ENCODE measurements around the gene OIT3.

DNA sequence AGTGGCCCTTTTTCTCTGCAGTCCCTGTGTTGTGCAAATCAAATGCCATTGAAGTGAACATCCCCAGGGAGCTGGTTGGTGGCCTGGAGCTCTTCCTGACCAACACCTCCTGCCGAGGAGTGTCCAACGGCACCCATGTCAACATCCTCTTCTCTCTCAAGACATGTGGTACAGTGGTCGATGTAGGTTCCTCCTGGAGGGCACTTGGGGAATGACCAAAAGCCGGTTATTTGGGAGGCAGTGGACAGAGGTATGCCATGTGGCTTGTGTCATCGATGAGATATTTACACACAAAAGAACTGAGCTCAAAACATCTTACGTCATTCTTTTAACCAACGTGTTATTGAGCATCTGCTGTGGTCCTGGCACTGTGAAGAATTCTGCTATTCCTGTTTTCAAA lies 19.7 kb downstream of the OIT3 start:
- TF ChIP-seq POLR2AphosphoS5 (IDR thresholded peaks at IDR 0.05): no peak
- TF ChIP-seq, protein P1, sequence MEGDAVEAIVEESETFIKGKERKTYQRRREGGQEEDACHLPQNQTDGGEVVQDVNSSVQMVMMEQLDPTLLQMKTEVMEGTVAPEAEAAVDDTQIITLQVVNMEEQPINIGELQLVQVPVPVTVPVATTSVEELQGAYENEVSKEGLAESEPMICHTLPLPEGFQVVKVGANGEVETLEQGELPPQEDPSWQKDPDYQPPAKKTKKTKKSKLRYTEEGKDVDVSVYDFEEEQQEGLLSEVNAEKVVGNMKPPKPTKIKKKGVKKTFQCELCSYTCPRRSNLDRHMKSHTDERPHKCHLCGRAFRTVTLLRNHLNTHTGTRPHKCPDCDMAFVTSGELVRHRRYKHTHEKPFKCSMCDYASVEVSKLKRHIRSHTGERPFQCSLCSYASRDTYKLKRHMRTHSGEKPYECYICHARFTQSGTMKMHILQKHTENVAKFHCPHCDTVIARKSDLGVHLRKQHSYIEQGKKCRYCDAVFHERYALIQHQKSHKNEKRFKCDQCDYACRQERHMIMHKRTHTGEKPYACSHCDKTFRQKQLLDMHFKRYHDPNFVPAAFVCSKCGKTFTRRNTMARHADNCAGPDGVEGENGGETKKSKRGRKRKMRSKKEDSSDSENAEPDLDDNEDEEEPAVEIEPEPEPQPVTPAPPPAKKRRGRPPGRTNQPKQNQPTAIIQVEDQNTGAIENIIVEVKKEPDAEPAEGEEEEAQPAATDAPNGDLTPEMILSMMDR (IDR thresholded peaks at IDR 0.05): no peak
- TF ChIP-seq POLR2A (IDR thresholded peaks at IDR 0.05; ENCODE audit: low read depth): no peak

Data from esophagus muscularis mucosa (tissue), 3 donors.